ENCODE results near the gene LRRC66. TPM values are rescaled to one million over a fixed set of nuclear protein-coding genes. Genes with fewer than 3 reads are reported as not detected.
A peak's percentile ranks its signal among the peaks of the same experiment; 100 is the strongest.

The LRRC66 gene
- 1 to 10 TPM in 1 of 4 donors, under 1 TPM in 3; 0.45 to 1.6 (median 0.76) TPM for polyA plus RNA-seq (ENCODE audit: insufficient read length in 4 of 4)

- DNase-seq (ENCODE audit: low read depth in 4 of 4, low spot score in 3 of 4): no peak
Observed at GRCh38 chr4:52019936-52020657, at the start of gene LRRC66. Gene LRRC66 (minus strand): TSS chr4:52020363. CDS start chr4:52017613, 2,750 bp downstream.

- no peak for DNase-seq (ENCODE audit: low read depth in 4 of 4, low spot score in 3 of 4)
Observed at GRCh38 chr4:52069571-52069970, 49.4 kb upstream of the LRRC66 start.

- no peak for DNase-seq (ENCODE audit: low read depth in 4 of 4, low spot score in 3 of 4)
Observed at GRCh38 chr4:52059372-52059771, 39.2 kb upstream of the LRRC66 start.

- DNase-seq (ENCODE audit: low read depth in 4 of 4, low spot score in 3 of 4): no peak
Observed at GRCh38 chr4:52058275-52058674, 38.1 kb upstream of the LRRC66 start.

GRCh38 chr4:52057196-52057595 is 37.0 kb upstream of the LRRC66 start:
- DNase-seq (ENCODE audit: low read depth in 4 of 4, low spot score in 3 of 4): no peak

GRCh38 chr4:52054254-52054653 is 34.1 kb upstream of the LRRC66 start:
- DNase-seq (ENCODE audit: low read depth in 4 of 4, low spot score in 3 of 4): no peak

GRCh38 chr4:52052475-52052780 is 32.3 kb upstream of the LRRC66 start:
- no peak for DNase-seq (ENCODE audit: low read depth in 4 of 4, low spot score in 3 of 4)

- DNase-seq (ENCODE audit: low read depth in 4 of 4, low spot score in 3 of 4): no peak
Observed at GRCh38 chr4:52051615-52052474, 31.7 kb upstream of the LRRC66 start.

- no peak for DNase-seq (ENCODE audit: low read depth in 4 of 4, low spot score in 3 of 4)
Observed at GRCh38 chr4:52051213-52051614, 31.1 kb upstream of the LRRC66 start, which contains the start of gene SPATA18. Gene SPATA18 (plus strand): TSS chr4:52051304. CDS start chr4:52051705, 401 bp downstream.

- no peak for DNase-seq (ENCODE audit: low read depth in 4 of 4, low spot score in 3 of 4)
Observed at GRCh38 chr4:52049266-52049665, 29.1 kb upstream of the LRRC66 start.

GRCh38 chr4:52045028-52045427 is 24.9 kb upstream of the LRRC66 start:
- no peak for DNase-seq (ENCODE audit: low read depth in 4 of 4, low spot score in 3 of 4)

- DNase-seq (ENCODE audit: low read depth in 4 of 4, low spot score in 3 of 4): peak in 2 of 4 donors; percentile 35 to 50
Observed at GRCh38 chr4:52038103-52038912, 18.1 kb upstream of the LRRC66 start, which contains the start of gene SGCB. Gene SGCB (minus strand): TSS chr4:52038299. CDS start chr4:52038259, 40 bp downstream.

GRCh38 chr4:52037689-52038102 is 17.5 kb upstream of the LRRC66 start:
- peak in 1 of 4 donors; percentile 27 for DNase-seq (ENCODE audit: low read depth in 4 of 4, low spot score in 3 of 4)

- no peak for DNase-seq (ENCODE audit: low read depth in 4 of 4, low spot score in 3 of 4)
Observed at GRCh38 chr4:52036886-52037530, 16.8 kb upstream of the LRRC66 start.

GRCh38 chr4:52035190-52035589 is 15.0 kb upstream of the LRRC66 start:
- no peak for DNase-seq (ENCODE audit: low read depth in 4 of 4, low spot score in 3 of 4)

GRCh38 chr4:52032005-52032404 is 11.8 kb upstream of the LRRC66 start:
- no peak for DNase-seq (ENCODE audit: low read depth in 4 of 4, low spot score in 3 of 4)

GRCh38 chr4:52028970-52029369 is 8.8 kb upstream of the LRRC66 start:
- DNase-seq (ENCODE audit: low read depth in 4 of 4, low spot score in 3 of 4): no peak

- no peak for DNase-seq (ENCODE audit: low read depth in 4 of 4, low spot score in 3 of 4)
Observed at GRCh38 chr4:52017814-52018213, 2.3 kb downstream of the LRRC66 start.

GRCh38 chr4:52016981-52017380 is 3.2 kb downstream of the LRRC66 start:
- no peak for DNase-seq (ENCODE audit: low read depth in 4 of 4, low spot score in 3 of 4)

- no peak for DNase-seq (ENCODE audit: low read depth in 4 of 4, low spot score in 3 of 4)
Observed at GRCh38 chr4:52015366-52015765, 4.8 kb downstream of the LRRC66 start.

Measured in left renal pelvis (tissue), 4 donors.